Measurements from ENCODE around the gene APBA1.

DNA sequence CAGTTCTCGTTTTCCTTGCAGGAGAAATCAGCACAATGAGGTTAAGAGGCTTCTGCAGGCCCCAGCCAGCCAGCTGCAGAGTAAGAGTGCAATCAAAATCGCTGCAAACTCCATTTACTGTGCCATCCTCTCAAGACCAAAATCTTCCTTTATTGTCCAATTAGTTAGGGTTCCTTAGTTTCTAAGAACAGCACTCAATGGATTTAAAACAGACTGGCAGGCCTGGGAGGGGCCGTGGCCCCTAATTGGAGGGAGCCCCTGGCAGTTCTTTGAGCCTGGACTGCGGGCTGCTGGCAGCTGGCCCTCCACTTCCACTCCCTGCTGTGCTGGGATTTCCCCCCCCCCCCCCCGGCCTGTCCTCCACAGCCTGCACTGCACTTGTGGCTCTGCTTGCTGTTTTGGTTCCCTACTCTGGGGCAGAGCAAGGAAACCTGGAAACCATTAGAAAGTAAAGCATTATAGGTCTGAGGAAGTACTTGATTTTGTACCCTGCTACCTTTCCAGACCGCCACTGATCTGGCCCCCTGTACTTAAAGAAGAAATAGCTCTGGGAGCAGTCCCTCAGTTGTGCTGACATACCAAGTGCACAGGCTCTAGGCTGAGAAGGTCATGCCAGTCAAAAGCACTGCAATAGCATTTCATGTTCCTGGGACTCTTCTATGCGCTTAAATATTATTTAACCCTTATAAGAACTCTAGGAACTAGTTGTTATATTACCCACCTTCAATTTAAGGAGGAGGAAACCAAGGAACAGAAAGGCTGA, 129.0 kb downstream of the APBA1 start:
- TF ChIP-seq POLR2A (IDR thresholded peaks at IDR 0.05; ENCODE audit: low read depth, low read length) (no peak), TAF1 (IDR thresholded peaks at IDR 0.05; ENCODE audit: borderline replicate concordance, low read depth, low read length) (no peak)
